GM21786 (cell line): ENCODE data around the gene SPEN.

Source experiments
- ATAC-seq: cut with Tn5 transposase; IDR thresholded peaks from one replicate; pipeline ENCODE4 v1.9.1; 2021; ENCODE audit not compliant: unreplicated experiment

SPEN gene

DNA sequence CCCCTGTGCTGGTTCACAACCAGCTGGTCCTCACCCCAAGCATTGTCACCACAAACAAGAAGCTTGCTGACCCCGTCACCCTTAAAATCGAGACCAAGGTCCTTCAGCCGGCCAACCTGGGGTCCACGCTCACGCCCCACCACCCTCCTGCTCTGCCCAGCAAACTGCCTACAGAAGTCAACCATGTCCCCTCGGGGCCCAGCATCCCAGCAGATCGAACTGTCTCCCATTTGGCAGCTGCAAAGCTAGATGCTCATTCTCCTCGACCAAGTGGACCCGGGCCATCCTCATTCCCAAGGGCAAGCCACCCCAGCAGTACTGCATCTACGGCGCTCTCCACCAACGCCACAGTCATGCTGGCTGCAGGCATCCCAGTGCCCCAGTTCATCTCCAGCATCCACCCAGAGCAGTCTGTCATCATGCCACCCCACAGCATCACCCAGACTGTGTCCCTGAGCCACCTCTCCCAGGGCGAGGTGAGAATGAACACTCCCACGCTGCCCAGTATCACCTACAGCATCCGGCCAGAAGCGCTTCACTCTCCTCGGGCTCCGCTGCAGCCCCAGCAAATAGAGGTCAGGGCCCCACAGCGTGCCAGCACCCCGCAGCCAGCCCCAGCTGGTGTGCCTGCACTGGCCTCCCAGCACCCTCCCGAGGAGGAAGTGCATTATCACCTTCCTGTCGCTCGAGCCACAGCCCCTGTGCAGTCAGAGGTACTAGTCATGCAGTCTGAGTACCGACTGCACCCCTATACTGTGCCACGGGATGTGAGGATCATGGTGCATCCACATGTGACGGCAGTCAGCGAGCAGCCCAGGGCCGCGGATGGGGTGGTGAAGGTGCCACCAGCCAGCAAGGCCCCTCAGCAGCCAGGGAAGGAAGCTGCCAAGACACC is 87.8 kb downstream of the SPEN start:
- no peak for ATAC-seq

- ATAC-seq: no peak
Measured at GRCh38 chr1:15936025-15936424, 88.5 kb downstream of the SPEN start.

GRCh38 chr1:15937146-15937545 is 89.6 kb downstream of the SPEN start:
- ATAC-seq: no peak

- ATAC-seq: no peak
Measured at GRCh38 chr1:15937706-15938168, 90.2 kb downstream of the SPEN start.

- no peak for ATAC-seq
Measured at GRCh38 chr1:15938628-15939161, 91.2 kb downstream of the SPEN start.

DNA sequence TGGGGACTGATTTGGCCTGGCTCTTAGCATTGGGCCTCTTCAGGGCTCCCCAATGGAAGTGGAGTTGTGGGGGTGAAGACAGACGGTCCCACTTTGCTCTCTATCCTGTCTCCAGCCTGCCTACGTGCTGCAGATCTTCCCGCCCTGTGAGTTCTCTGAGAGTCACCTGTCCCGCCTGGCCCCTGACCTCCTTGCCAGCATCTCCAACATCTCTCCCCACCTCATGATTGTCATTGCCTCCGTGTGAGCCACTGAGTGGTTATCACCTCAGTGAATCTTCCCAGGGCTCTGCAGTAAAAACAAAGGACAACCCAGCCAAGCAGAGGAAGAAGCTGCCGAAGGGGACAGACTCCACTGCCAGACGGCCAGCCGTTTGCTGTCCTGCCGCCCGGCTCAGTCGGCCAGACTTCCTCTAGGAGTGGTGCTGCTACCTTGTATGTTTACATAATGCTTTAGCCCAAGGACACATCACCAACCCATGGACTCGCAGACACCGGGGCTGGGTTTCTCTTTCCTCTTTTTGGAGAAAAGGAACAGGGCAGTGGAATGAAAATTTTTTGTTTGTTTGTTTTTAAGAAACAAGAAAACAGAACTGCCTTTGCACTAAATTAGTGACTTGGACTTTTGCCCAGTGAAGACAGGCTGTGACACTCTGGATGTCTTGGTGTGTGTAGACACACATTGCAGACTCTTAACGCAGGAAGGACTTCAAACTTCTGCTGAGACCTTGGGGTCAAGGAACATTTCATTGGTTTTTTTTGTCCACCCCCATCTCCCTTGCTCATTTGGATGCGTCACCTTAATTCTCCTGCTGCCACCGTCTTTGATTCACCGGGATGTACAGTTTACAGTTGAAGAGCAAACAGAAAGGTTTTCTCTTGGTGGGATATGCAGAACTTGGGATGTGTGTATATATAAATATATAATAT is 91.9 kb downstream of the SPEN start:
- no peak for ATAC-seq

GRCh38 chr1:15940110-15941043 is 92.9 kb downstream of the SPEN start:
- ATAC-seq: no peak

- ATAC-seq: no peak
Measured at GRCh38 chr1:15941044-15941840, 93.7 kb downstream of the SPEN start.

- ATAC-seq: no peak
Measured at GRCh38 chr1:15941899-15942660, 94.6 kb downstream of the SPEN start.

DNA sequence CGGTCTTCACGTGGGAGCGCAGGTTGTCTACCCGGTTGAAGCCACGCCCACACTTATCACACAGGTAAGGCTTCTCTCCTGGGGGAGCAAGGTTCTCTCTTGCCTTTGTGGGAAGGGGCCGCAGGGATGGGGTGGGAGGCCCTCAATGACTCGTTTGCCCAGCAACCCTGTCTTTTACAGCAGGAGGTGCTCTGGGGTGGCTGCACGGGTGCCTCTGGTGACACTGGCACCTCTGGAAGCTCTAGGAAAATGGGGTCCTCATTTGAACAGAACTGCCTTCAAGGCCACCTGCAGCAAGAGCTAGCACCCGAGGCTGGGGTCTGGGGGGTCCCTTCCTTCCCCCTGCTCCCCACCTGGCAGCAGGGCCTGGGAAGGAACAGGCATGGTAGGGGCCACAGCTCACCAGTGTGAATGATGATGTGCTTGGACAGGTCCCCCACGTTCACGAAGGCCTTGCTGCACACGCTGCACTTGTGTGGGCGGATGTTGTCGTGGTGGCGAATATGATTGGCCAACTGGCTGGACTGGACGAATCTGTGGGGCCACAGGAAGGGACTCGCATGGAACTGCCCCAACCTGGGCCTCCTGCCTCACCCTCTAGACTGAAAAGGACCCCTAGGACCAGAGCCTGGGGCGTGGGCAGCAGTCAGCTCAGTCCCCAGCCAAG is 95.3 kb downstream of the SPEN start:
- ATAC-seq: no peak

GRCh38 chr1:15943328-15943991 is 96.0 kb downstream of the SPEN start:
- no peak for ATAC-seq

- no peak for ATAC-seq
Measured at GRCh38 chr1:15943992-15944307, 96.4 kb downstream of the SPEN start.

- ATAC-seq: no peak
Measured at GRCh38 chr1:15944308-15945010, 97.0 kb downstream of the SPEN start.

GRCh38 chr1:15945011-15945831 is 97.7 kb downstream of the SPEN start:
- ATAC-seq: no peak

DNA sequence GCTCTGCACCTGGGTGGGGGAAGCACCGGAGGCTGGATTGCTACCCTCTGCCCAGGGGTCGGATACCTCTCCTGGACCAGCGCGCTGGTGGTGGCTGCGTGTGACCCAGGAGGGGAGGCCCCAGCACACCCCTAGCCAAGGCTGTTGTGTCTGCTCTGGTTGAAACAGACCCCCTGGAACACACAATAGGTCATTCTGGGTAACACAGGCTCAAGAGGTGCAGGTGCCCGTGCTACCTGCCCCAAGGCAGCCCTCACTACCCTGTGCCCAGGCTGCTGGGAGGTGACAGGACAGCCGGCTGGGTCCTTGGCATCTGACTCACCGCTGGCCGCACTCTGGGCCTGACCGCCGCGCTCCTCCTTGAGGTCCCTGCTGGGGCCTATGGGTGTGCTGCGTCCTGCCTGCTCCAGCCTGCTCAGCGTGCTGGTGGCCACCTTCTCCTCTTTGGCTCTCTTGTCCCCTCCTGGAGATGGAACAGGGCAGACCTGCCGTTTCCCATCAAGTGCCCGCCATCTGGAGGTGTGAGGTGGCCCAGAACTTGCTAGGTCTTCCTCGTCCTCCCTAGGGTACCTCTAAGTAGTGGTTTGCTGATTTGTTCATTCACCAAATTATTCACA is 98.4 kb downstream of the SPEN start:
- no peak for ATAC-seq
